GM19193 (cell line): ENCODE data around the gene ZC3H4.

Experiments
- POLR2A ChIP-seq: IDR thresholded peaks from 4 replicates; pipeline ENCODE4 v1.6.1; 2011; ENCODE audit not compliant: insufficient read depth, insufficient read length; ENCODE audit errors: extremely low read depth

Gene ZC3H4

DNA sequence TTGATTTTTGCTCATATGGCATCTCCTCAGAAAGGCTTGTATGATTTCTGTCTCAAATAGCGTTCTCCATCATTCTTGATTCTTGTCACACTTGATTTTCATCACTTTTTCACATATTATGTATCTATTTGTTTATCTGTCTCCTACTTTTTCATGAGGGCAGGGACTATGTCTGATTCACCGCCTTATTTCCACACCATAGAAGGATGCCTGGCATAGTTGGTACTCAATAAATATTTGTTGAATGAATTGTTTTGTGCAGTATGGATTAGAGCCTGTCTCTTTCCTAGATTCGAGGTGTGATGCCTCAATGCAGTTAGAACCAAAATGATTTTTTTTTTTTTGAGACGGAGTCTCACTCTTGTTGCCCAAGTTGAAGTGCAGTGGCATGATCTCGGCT lies 29.2 kb upstream of the ZC3H4 start:
- TF ChIP-seq POLR2A: no peak

GRCh38 chr19:47141695-47142094 lies 28.1 kb upstream of the ZC3H4 start:
- no peak for TF ChIP-seq POLR2A

- no peak for TF ChIP-seq POLR2A
These were observed 21.6 kb upstream of the ZC3H4 start for GRCh38 chr19:47135156-47135555.

GRCh38 chr19:47134545-47134944 lies 21.0 kb upstream of the ZC3H4 start:
- TF ChIP-seq POLR2A: no peak

DNA sequence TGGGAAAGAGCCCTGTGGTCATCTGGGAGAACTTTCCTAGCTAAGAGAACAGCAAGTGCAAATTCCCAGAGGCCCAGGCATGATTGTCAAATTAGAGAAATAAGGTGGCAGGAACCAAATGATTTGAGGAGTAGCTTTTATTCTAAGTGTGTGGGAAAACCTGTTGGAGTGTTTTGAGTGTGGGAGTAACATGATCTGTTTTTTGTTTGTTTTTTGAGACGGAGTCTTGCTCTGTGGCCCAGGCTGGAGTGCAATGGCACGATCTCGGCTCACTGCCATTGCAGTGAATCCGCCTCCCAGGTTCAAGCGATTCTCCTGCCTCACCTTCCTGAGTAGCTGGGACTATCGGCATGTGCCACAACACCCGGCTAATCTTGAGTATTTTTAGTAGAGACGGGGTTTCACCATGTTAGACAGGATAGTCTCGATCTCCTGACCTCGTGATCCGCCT lies 19.5 kb upstream of the ZC3H4 start:
- no peak for TF ChIP-seq POLR2A

GRCh38 chr19:47132194-47132852 lies 18.7 kb upstream of the ZC3H4 start:
- no peak for TF ChIP-seq POLR2A

DNA sequence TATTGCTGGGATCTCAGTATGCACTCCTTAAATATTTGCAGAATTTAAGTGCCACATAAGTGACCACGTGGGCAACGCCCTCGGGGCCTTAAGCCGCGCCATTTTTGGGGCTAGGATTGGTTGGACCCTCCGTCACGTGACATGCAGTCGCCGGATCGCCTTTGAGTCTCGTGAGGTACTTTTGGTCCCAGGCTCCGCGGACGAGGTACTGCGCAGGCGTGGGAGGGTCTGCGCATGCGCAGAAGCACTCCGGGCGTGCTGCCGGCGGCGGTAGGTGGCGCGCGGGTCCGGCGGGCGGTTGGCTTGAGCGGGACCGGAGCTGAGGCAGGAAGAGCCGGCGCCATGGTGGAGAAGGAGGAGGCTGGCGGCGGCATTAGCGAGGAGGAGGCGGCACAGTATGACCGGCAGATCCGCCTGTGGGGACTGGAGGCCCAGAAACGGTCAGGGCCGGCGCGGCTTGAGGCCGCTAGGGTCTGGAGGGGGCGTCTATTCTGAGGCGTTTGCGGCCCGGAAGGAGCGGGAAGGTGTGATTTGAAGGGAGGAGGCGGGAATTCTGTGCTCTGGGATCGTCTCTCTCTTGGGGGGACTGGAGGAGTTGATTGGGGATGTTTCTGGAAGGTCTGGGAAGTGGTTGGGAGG lies 17.1 kb upstream of the ZC3H4 start, which contains the start of gene SAE1:
Gene SAE1 (plus strand): TSS at position 247 of the 639 bp plus-strand sequence. CDS start 96 bp downstream, at position 343.
- peak; percentile 82 for TF ChIP-seq POLR2A

GRCh38 chr19:47130120-47130588 lies 16.6 kb upstream of the ZC3H4 start:
- no peak for TF ChIP-seq POLR2A

- no peak for TF ChIP-seq POLR2A
These were observed 16.0 kb upstream of the ZC3H4 start for GRCh38 chr19:47129579-47129978.

DNA sequence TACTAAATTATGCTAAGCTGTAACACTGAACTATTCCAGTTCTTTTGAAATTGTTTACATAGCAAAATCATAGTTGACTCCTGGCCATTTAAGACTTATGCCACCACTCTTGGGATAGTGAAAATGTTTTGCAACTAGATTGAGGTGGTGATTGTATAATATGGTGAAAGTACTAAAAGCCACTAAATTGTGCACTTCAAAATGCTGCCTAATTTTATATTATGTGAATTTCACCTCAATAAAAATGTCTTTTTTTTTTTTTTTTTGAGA lies 12.0 kb upstream of the ZC3H4 start:
- no peak for TF ChIP-seq POLR2A

DNA sequence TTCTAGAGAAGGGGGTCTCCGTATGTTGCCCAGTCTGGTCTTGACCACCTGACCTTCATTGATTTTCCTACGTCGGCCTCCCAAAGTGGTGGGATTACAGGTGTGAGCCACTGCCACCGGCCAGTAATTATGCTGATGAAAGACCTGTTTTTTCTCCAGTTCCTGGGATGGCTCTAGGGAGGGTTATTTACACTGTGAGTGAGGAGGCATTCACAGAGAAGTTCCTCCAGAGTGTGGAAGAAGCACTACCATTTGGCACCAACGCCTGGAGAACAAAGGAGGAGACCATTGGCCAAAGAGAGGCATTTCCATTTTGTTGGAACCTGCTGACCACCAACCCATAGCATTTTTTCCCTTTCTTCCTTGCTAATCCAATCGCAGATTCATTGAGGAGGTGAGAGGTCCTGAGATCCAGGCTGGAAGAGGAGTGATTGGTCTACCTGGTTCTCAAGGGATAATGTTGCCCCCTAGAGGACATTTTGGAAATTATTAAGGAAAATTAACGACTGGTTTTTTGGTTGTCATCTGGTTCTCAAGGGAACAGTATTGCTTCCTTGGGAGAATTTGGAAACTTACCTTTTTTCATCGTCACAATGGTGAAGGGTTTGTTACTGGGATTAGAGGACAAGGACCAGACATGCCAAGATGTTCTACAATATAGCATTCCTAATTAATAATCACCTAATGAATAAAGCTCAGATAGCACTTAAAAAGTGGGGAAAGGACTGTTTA lies 11.5 kb upstream of the ZC3H4 start:
- TF ChIP-seq POLR2A: no peak

GRCh38 chr19:47123406-47123805 lies 9.8 kb upstream of the ZC3H4 start:
- TF ChIP-seq POLR2A: no peak

- TF ChIP-seq POLR2A: no peak
These were observed 9.1 kb upstream of the ZC3H4 start for GRCh38 chr19:47122359-47123335.

DNA sequence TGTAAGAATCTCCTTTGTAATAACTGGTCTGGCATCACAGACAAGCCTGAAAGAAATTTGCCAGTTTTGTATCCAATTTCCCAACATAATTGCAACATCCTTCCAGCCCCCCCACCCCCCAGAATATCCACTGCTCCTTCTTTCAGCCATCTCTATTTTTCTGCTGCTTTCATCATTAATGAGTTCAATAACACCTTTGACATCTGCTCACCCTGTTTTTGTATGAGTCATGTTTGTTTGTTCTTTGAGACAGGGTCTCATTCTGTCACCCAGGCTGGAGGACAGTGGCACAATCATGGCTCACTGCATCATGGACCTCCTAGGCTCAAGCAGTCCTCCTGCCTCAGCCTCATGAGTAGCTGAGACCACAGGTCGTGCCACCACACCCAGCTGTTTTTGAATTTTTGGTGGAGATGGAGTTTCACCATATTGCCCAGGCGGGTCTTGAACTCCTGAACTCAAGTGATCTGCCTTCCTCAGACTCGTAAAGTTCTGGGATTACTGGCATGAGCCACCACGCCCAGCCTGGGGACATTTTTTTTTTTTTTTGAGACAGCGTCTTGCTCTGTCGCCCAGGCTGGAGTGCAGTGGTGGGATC lies 7.0 kb upstream of the ZC3H4 start:
- no peak for TF ChIP-seq POLR2A
